Skin of body (tissue), 2 donors: ENCODE data around the gene GJB2. TPM values are rescaled to one million over a fixed set of nuclear protein-coding genes. Genes with fewer than 3 reads are reported as not detected.

Experiments
- DNase-seq: peaks from one replicate; lab custom pipeline; 2025; lab: John Stamatoyannopoulos, UW
- total RNA-seq: library from RNA; depleted of rRNA; stranded (reverse); fragments of >200 nt; gene quantifications from one replicate; pipeline ENCODE4 v1.2.3, GENCODE V29; 2014

GJB2 gene
- total RNA-seq, 1 donor from 2014 or later: 84.7 TPM

- no peak for DNase-seq
Measured at GRCh38 chr13:20142023-20142926, 50.5 kb downstream of the GJB2 start.

GRCh38 chr13:20141238-20142022, 51.3 kb downstream of the GJB2 start:
- DNase-seq: no peak

- DNase-seq: no peak
Measured at GRCh38 chr13:20140487-20140886, 52.3 kb downstream of the GJB2 start.

GRCh38 chr13:20137875-20138274, 54.9 kb downstream of the GJB2 start:
- no peak for DNase-seq

Other genes starting within 250 kb of the GJB2 start
- 109 TPM for gene ZMYM2, start 234.2 kb downstream of the GJB2 start, total RNA-seq
- gene GJA3, start 31.9 kb downstream of the GJB2 start, total RNA-seq: 1.2 TPM
- 120 TPM for gene GJB6, start 39.4 kb upstream of the GJB2 start, total RNA-seq